Thyroid gland (tissue), 4 donors: ENCODE results near the gene SLC1A7.

Experiments used
- CTCF ChIP-seq, 6 experiments: fragments of 200-600 bp in 3 of 6; fragments of 450-650 bp in 3 of 6; sonication (generic) in 3 of 6; IDR thresholded peaks; one replicate each; pipeline ENCODE4 v1.5.1; 2016 to 2019; ENCODE audit warnings: antibody characterized with exemption in 6 of 6, mild to moderate bottlenecking in 2 of 6, inconsistent platforms in 1 of 6, moderate library complexity in 1 of 6
- POLR2A ChIP-seq, 2 donors: fragments of 450-650 bp; IDR thresholded peaks; one replicate each; pipeline ENCODE4 v1.6.1; 2017; ENCODE audit warnings: antibody characterized with exemption in 2 of 2, mild to moderate bottlenecking in 2 of 2, moderate library complexity in 1 of 2

DNA sequence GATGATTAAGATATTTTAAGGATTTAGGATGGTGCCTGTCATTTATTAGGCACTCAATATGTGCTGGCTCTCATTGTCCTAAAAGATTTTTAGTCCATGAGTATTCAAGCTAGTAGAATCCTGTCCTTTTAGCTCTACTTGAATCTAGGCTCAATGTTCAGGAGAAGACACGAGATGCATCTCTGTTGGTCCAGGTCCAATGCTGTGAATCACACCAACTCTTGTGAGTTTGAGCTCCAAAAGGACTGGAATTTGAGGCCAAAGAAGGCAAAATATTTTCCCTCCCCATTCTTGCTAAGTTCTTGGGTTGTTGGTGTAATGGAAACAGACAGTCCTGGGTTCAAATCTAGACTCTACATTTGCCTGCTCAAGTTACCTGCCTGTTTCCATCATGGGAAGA lies 81.9 kb downstream of the SLC1A7 start:
- TF ChIP-seq POLR2A (IDR thresholded peaks at IDR 0.05) (no peak), CTCF (IDR thresholded peaks at IDR 0.05) (no peak)
